IPS-20b (cell line): ENCODE results near the gene RNU1-2.
"Not testable (repeated sequence)": the region's sequence is repeated elsewhere in the genome, so short reads cannot be mapped to it uniquely, and the experiment has no call there.

Experiments
- H3K27ac ChIP-seq: one replicate; pipeline ENCODE4 v1.5.1; 2013; ENCODE audit warnings: low read length
- H3K27me3 ChIP-seq: 2 replicates; pipeline ENCODE4 v1.6.1; 2013; ENCODE audit warnings: mild to moderate bottlenecking, low read length, inconsistent platforms; ENCODE audit not compliant: insufficient read depth
- H3K36me3 ChIP-seq: 2 replicates; pipeline ENCODE4 v1.6.1; 2013; ENCODE audit warnings: low read depth, mild to moderate bottlenecking, inconsistent platforms, low read length, moderate library complexity; ENCODE audit not compliant: insufficient read depth
- H3K4me1 ChIP-seq: 2 replicates; pipeline ENCODE4 v1.6.1; 2013; ENCODE audit warnings: mild to moderate bottlenecking, control low read depth, inconsistent platforms, low read length, moderate library complexity; ENCODE audit not compliant: insufficient read depth
- H3K4me3 ChIP-seq: 2 replicates; pipeline ENCODE4 v1.5.1; 2013; ENCODE audit warnings: mild to moderate bottlenecking, low read length, inconsistent platforms
- H3K9ac ChIP-seq: 2 replicates; pipeline ENCODE4 v1.6.1; 2013; ENCODE audit warnings: low read depth, mild to moderate bottlenecking, inconsistent platforms, low read length, moderate library complexity
- H3K9me3 ChIP-seq: 2 replicates; pipeline ENCODE4 v1.6.1; 2013; ENCODE audit warnings: mild to moderate bottlenecking, low read depth, low read length, inconsistent platforms; ENCODE audit not compliant: insufficient read depth

RNU1-2 gene

GRCh38 chr1:16924919-16925477, 29.2 kb downstream of the RNU1-2 start:
- no peaks in the 10 kb centered on the region; the same call in 1 of the 2 replicates for H3K4me1 ChIP-seq
- no peaks in the 10 kb centered on the region for H3K27me3 ChIP-seq
- no peak overlapping the region for H3K27ac ChIP-seq
- no peak overlapping the region for H3K9ac ChIP-seq
- H3K36me3 ChIP-seq, result 0 out of 2 replicates have a peak, but pooled peaks cover 1% of the 10 kb centered on the region
- no peak overlapping the region for H3K4me3 ChIP-seq
- no peaks in the 10 kb centered on the region for H3K9me3 ChIP-seq

DNA sequence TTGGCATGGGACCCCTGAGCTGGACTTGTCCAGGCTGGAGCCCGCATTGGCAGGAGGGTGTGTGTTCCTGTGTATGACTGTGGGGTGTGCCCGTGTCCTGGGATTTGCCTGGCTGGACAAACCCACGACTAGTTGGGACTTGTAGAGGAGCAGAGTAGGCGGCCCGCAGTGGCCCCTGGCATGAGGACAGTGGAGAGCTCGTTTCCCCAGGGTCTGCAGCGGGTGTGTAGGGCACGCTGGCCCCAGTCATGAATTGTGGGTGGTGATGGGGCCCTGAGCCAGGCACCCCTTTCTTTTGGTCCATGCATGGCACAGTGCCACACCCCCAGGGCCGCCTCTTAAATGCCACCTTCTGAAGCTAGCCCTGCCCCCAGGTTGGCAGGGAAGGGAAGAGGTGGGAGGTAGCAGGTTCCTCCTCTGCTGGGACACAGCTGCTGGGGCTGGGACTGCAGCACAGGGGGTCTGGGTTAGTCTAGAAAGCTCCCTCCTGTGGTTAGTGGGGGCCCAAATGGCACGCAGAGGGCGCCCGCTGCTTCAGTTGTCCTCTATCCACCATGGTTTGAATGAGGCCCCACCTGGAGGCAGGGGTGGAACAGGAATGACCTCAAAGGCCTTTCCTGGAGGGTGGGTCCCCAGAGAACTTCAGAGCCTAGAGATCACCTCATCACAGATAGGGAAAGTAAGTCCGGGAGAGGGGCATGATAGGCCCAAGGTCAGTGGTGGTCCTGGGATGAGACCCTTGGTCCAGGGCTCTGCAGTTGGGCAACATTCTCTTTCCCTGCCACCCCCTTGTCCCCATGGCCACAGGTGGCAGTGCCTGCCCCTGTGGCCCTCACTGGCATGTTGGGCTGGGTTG, 30.1 kb downstream of the RNU1-2 start:
- Histone ChIP-seq H3K27ac (no peak overlapping the region), H3K9ac (no peak overlapping the region)

DNA sequence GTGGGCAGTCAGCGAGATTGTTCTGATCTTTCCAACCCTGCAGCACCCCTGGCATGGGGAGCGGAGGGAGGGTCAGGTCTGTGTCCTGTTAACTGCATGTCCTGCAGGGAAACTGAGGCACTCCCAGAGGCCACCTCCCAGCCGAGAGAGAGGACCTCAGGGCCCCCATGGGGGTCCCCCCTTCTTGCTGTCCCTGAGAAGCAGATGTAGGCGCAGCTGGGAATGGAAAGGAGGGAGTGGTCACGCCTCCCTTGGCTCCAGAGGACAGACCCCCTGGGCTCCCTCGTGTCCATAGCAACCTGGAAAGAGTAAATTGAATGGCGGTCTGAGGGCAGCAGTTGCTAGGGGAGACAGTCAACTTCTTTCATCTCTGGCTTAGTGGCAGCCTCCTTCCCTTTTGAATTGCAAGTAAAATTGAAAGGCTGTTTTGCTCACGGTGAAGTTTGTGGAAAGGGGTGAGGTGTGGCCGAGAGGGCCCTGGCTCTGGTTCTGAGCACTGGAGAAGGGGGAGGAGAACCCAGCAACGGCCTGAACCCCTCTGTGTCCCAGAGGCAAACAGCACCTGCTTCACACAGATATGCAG, 30.8 kb downstream of the RNU1-2 start:
- Histone ChIP-seq H3K27ac (no peak overlapping the region), H3K4me3 (no peak overlapping the region), H3K9me3 (no peaks in the 10 kb centered on the region), H3K36me3 (peaks cover 17% of the 10 kb centered on the region), H3K4me1 (no peaks in the 10 kb centered on the region), H3K27me3 (no peaks in the 10 kb centered on the region), H3K9ac (peak overlapping the region; percentile 10; the same call in 1 of the 2 replicates)

More for the DNA sequence above, 30.1 kb downstream of the RNU1-2 start:
- no peaks in the 10 kb centered on the region for H3K9me3 ChIP-seq
- H3K4me3 ChIP-seq, result no peak overlapping the region
- no peaks in the 10 kb centered on the region for H3K27me3 ChIP-seq
- H3K4me1 ChIP-seq, result no peaks in the 10 kb centered on the region; the same call in 1 of the 2 replicates
- peaks cover 10% of the 10 kb centered on the region for H3K36me3 ChIP-seq

DNA sequence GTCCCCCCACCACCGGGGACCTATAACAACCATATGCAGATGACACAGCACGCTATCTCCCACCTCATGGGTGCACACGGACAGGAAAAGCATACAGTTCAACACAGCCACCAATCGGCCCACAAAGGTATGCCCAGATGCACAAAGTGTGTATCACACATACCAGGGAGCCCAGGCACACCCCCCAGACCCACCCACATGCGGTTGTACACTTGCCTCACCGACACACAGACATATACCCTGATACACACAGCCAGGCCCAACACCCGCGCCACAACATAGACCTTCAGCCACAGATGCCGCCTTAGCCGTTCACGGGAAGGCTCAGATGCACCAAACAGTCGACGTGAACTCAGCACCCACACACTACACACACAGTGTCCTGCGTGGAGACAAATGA, 31.5 kb downstream of the RNU1-2 start:
- Histone ChIP-seq H3K36me3 (peaks cover 19% of the 10 kb centered on the region), H3K9ac (peak overlapping the region; percentile 10; the same call in 1 of the 2 replicates), H3K27ac (no peak overlapping the region)

GRCh38 chr1:16927711-16928485, 32.1 kb downstream of the RNU1-2 start:
- H3K9ac ChIP-seq, result no peak overlapping the region

More for the DNA sequence above, 31.5 kb downstream of the RNU1-2 start:
- no peaks in the 10 kb centered on the region for H3K27me3 ChIP-seq
- H3K9me3 ChIP-seq, result no peaks in the 10 kb centered on the region
- no peak overlapping the region for H3K4me3 ChIP-seq
- H3K4me1 ChIP-seq, result no peaks in the 10 kb centered on the region

DNA sequence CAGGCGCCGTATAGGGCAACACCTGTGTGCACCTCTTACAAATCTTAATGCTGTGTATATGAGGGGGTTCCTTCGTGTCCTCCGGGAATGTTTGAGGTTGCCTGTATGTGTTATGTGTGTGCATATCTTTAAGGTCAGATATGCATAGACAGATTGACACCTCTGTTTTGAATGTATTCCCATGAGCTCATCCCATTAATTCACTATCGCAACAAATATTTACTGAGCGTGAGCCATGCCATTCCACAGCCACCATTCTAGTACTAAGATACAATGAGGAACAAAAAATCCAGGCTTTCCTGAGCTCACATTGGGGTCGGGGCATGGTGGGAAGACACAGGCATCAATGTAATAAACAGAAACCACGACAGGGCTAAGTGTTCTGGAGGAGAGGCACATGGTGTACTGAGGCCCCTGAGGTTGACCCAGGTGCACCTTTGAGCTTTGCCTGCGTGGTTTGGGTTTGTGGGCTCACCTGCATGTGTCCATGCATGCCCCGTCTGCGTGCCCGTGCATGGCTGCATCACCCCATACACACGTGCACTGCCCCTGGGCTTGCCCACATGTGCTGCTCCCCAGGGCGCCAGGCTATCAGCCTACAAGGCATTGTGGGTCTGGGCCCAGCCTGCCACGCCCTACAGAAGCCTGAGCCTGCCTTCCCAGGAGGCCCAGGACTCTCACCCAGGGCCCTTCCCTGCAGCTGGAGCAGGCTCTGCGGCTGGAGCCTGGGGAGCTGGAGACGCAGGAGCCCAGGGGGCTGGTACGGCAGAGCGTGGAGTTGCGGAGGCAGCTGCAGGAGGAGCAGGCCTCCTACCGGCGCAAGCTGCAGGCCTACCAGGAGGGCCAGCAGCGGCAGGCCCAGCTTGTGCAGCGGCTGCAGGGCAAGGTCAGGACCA, 33.6 kb downstream of the RNU1-2 start:
- not testable (repeated sequence) for H3K9me3 ChIP-seq, H3K4me1 ChIP-seq, H3K9ac ChIP-seq, H3K27ac ChIP-seq, H3K27me3 ChIP-seq, H3K4me3 ChIP-seq
- peaks cover 23% of the 10 kb centered on the region for H3K36me3 ChIP-seq

More at GRCh38 chr1:16927711-16928485, 32.1 kb downstream of the RNU1-2 start:
- no peak overlapping the region for H3K27ac ChIP-seq
- H3K9me3 ChIP-seq, result no peaks in the 10 kb centered on the region
- no peaks in the 10 kb centered on the region for H3K27me3 ChIP-seq
- H3K36me3 ChIP-seq, result peaks cover 19% of the 10 kb centered on the region
- no peak overlapping the region for H3K4me3 ChIP-seq
- H3K4me1 ChIP-seq, result no peaks in the 10 kb centered on the region

DNA sequence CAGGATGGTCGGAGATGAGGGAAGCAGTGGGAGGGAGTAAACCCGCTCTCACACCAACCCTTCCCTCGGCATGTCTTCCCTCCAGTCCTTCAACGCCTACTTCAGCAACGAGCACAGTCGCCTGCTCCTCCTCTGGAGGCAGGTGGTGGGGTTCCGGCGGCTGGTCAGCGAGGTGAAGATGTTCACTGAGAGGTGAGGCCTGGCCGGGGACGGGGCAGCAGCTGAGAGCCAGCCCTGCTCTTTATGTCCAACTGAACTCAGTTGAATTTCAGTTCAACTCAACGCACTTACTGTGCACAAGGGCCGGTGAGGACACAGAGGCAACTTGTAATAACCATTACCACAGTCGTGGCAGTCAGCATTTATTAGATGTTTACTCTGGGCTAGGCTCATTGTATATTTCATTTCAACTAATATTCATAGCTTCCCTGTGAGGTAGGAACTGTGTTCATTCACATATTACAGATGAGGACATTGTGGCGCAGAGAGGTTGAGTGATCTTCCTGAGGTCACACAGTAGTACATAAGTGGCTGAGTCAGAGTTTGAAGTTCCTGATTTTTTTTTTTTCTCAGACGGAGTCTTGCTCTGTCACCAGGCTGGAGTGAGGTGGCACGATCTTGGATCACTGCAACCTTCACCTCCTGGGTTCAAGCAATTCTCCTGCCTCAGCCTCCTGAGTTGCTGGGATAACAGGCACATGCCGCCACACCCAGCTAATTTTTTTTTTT, 35.6 kb downstream of the RNU1-2 start:
- H3K27ac ChIP-seq, H3K9ac ChIP-seq, H3K9me3 ChIP-seq, H3K4me1 ChIP-seq, H3K4me3 ChIP-seq, H3K27me3 ChIP-seq: not testable (repeated sequence)
- H3K36me3 ChIP-seq, result peaks cover 32% of the 10 kb centered on the region

DNA sequence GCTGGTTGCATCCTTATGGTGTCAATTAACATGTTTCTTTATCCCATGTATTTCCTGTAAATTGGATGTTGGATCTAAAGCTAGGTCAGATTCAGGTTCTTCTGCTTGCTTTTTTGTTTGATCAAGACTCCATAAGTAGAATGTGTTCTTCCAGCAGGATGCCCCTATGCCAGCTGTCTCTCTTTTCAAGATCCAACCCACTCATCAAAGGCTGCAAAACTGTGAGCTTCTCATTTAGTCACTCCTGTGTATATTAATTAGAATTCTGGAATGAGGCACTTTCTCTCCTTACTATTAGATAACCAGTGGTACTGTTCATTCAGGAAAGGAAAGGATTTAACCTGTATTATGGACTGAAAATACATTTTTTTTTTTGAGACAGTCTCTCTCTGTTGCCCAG, 38.2 kb downstream of the RNU1-2 start:
- not testable (repeated sequence) for H3K4me1 ChIP-seq, H3K27me3 ChIP-seq, H3K9ac ChIP-seq, H3K4me3 ChIP-seq, H3K9me3 ChIP-seq, H3K27ac ChIP-seq
- H3K36me3 ChIP-seq, result peaks cover 41% of the 10 kb centered on the region

- H3K4me3 ChIP-seq, H3K27me3 ChIP-seq, H3K9ac ChIP-seq, H3K9me3 ChIP-seq, H3K4me1 ChIP-seq, H3K27ac ChIP-seq: not testable (repeated sequence)
- H3K36me3 ChIP-seq, result peaks cover 29% of the 10 kb centered on the region
Observed at GRCh38 chr1:16936580-16936979, 40.8 kb downstream of the RNU1-2 start.
